Right renal pelvis (tissue), 4 donors: ENCODE data around the gene MPHOSPH9. TPM values are rescaled to one million over a fixed set of nuclear protein-coding genes. Genes with fewer than 3 reads are reported as not detected.

ENCODE experiments used
- DNase-seq, 4 donors: peaks; one replicate each; pipeline ENCODE4 v3.0.0-alpha.2; 2013; ENCODE audit warnings: low read depth in 4 of 4, low spot score in 3 of 4, missing footprints in 1 of 4
- polyA plus RNA-seq, 4 donors: library from polyadenylated mRNA; unstranded; fragments of 120-200 nt; gene quantifications; one replicate each; pipeline ENCODE4 v1.2.1, GENCODE V29; 2013; ENCODE audit not compliant: insufficient read length in 4 of 4

The MPHOSPH9 gene
- polyA plus RNA-seq, 4 donors: 24.7 to 33.4 (median 31.1) TPM

- DNase-seq: no peak
Observed at GRCh38 chr12:123108682-123109066, 124.3 kb downstream of the MPHOSPH9 start.

GRCh38 chr12:123107926-123108681 is 124.8 kb downstream of the MPHOSPH9 start:
- no peak for DNase-seq

- no peak for DNase-seq
Observed at GRCh38 chr12:123106640-123107359, 126.1 kb downstream of the MPHOSPH9 start.

- no peak for DNase-seq
Observed at GRCh38 chr12:123105211-123105826, 127.6 kb downstream of the MPHOSPH9 start.

- DNase-seq: no peak
Observed at GRCh38 chr12:123104809-123105208, 128.1 kb downstream of the MPHOSPH9 start.

Other genes starting within 250 kb of the MPHOSPH9 start
- 1 to 10 TPM; 6.3 to 8.5 (median 7.1) TPM for gene PITPNM2, start 82.1 kb downstream of the MPHOSPH9 start, polyA plus RNA-seq
- 10 to 100 TPM; 20.3 to 23.6 (median 21.9) TPM for gene MTRFR, start 295 bp upstream of the MPHOSPH9 start, polyA plus RNA-seq
- gene CDK2AP1, start 38.7 kb upstream of the MPHOSPH9 start, polyA plus RNA-seq: 100 to 1,000 TPM; 171 to 213 (median 204) TPM
- gene SBNO1, start 131.7 kb upstream of the MPHOSPH9 start, polyA plus RNA-seq: 10 to 100 TPM; 23.4 to 31.8 (median 29.6) TPM
- gene KMT5A, start 151.0 kb upstream of the MPHOSPH9 start, polyA plus RNA-seq: 10 to 100 TPM; 45.6 to 53.9 (median 47.3) TPM
- 1 to 10 TPM; 5.2 to 6.3 (median 5.9) TPM for gene RILPL2, start 203.5 kb upstream of the MPHOSPH9 start, polyA plus RNA-seq
- gene SNRNP35, start 225.0 kb upstream of the MPHOSPH9 start, polyA plus RNA-seq: 10 to 100 TPM; 34.5 to 39.2 (median 38.4) TPM